CD4-positive, alpha-beta memory T cell (primary cell): Measurements from ENCODE around the gene ABCC3. TPM values are rescaled to one million over a fixed set of nuclear protein-coding genes. Genes with fewer than 3 reads are reported as not detected.
"Not testable (repeated sequence)": the region's sequence is repeated elsewhere in the genome, so short reads cannot be mapped to it uniquely, and the experiment has no call there.

Source experiments
- CTCF ChIA-PET: fragments of 350-600 bp; sonication (Branson Sonifier 250); formaldehyde crosslinking; loops from one replicate; lab custom pipeline; 2021; ENCODE audit warnings: inconsistent platforms; ENCODE audit not compliant: partially characterized antibody; lab: Charles Lee
- POLR2A ChIA-PET: fragments of 350-600 bp; sonication (Branson Sonifier 250); formaldehyde crosslinking; loops from one replicate; lab custom pipeline; 2021; ENCODE audit not compliant: partially characterized antibody; lab: Charles Lee
- DNase-seq, 5 donors: peaks; one replicate each; pipeline versions ENCODE4 v3.0.0 to v3.0.0-alpha.2; 2020 to 2022; ENCODE audit warnings: mixed read lengths in 1 of 5
- H3K27ac ChIP-seq: one replicate; pipeline ENCODE4 v1.7.0; 2013; ENCODE audit warnings: low read depth, low read length
- H3K27me3 ChIP-seq: 2 replicates; pipeline ENCODE4 v1.7.0; 2013; ENCODE audit warnings: mild to moderate bottlenecking, low read length, moderate library complexity; ENCODE audit not compliant: insufficient read depth
- H3K36me3 ChIP-seq: 2 replicates; pipeline ENCODE4 v1.7.0; 2013; ENCODE audit warnings: mild to moderate bottlenecking, low read length, moderate library complexity; ENCODE audit not compliant: insufficient read depth
- H3K4me1 ChIP-seq: 2 replicates; pipeline ENCODE4 v1.7.0; 2013; ENCODE audit warnings: mild to moderate bottlenecking, low read length, moderate library complexity; ENCODE audit not compliant: insufficient read depth
- H3K4me3 ChIP-seq, 2 donors: one replicate each; pipeline ENCODE4 v1.7.0; 2013; ENCODE audit warnings: low read length in 2 of 2, mild to moderate bottlenecking in 1 of 2
- H3K9me3 ChIP-seq, 2 donors: one replicate each; pipeline ENCODE4 v1.7.0; 2013; ENCODE audit warnings: low read length in 2 of 2, control low read depth in 1 of 2; ENCODE audit not compliant: control insufficient read depth in 1 of 2
- H3K27ac Mint-ChIP-seq, 7 donors: one replicate each; pipeline ENCODE4 v1.8.0; 2020 to 2021; ENCODE audit warnings: mixed read lengths in 7 of 7, mild to moderate bottlenecking in 6 of 7, inconsistent platforms in 3 of 7, moderate library complexity in 3 of 7
- H3K27me3 Mint-ChIP-seq, 2 donors: one replicate each; pipeline ENCODE4 v1.8.0; 2020 to 2021; ENCODE audit warnings: mixed read lengths in 2 of 2
- H3K36me3 Mint-ChIP-seq, 2 donors: one replicate each; pipeline ENCODE4 v1.8.0; 2020 to 2021; ENCODE audit warnings: mixed read lengths in 2 of 2, inconsistent platforms in 1 of 2, mild to moderate bottlenecking in 1 of 2
- H3K4me1 Mint-ChIP-seq, 4 donors: one replicate each; pipeline ENCODE4 v1.8.0; 2020 to 2021; ENCODE audit warnings: mixed read lengths in 4 of 4, mild to moderate bottlenecking in 1 of 4
- H3K4me3 Mint-ChIP-seq, 8 donors: one replicate each; pipeline ENCODE4 v1.8.0; 2020 to 2021; ENCODE audit warnings: mixed read lengths in 8 of 8, mild to moderate bottlenecking in 7 of 8, moderate library complexity in 6 of 8, inconsistent platforms in 3 of 8
- H3K9me3 Mint-ChIP-seq, 8 donors: one replicate each; pipeline ENCODE4 v1.8.0; 2020 to 2021; ENCODE audit warnings: mixed read lengths in 8 of 8, mild to moderate bottlenecking in 5 of 8, inconsistent platforms in 3 of 8, moderate library complexity in 1 of 8
- intact Hi-C: fragments of 100-400 bp; cut with micrococcal nuclease; formaldehyde crosslinking; loops from one replicate; pipeline ENCODE4 v1.15.1; 2023
- polyA plus RNA-seq, 2 donors: library from polyadenylated mRNA; unstranded; fragments of 300-500 nt; fragmentation: Illumina TruSeq; gene quantifications; one replicate each; pipeline ENCODE4 v1.2.3, GENCODE V29; 2021
- total RNA-seq, 2 experiments: library from RNA; stranded (reverse); gene quantifications; one replicate each; pipeline ENCODE4 v1.2.3, GENCODE V29; 2021

Gene ABCC3
- total and polyA plus RNA-seq, 4 experiments from 2014 or later = 0.86 to 1.6 TPM; not detected in 2

DNA sequence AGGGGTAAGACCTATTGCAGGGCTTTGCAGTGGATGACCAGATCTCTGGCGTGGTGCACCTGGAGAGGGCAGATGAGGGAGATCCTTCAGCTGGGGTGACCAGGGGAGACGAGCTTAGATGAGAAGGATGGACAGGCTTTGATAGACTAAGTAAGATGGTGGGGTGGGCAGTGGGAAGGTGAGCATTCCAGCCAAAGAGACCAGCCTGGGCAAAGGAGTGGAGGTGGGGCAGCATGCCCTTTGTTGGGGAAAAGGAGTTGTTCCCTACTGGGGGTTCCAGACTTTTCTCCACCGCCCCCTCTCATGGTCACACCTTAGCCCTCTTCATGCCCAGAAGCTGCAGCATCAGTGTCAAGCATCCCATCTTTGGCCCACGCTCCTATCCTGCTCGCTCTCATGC is 45.4 kb downstream of the ABCC3 start:
- no peak overlapping the region for H3K4me3 ChIP-seq
- H3K4me1 Mint-ChIP-seq = peaks cover 0 to 9% (median 6%) of the 10 kb centered on the region in 4 donors
- DNase-seq = no peak
- intact Hi-C loops = no loop called here
- peaks cover 0 to 2% (median 0%) of the 10 kb centered on the region in 8 donors for H3K9me3 Mint-ChIP-seq
- H3K27ac Mint-ChIP-seq = no peak overlapping the region
- no peaks in the 10 kb centered on the region for H3K36me3 ChIP-seq
- no peaks in the 10 kb centered on the region for H3K27me3 ChIP-seq
- no peaks in the 10 kb centered on the region for H3K9me3 ChIP-seq
- H3K4me3 Mint-ChIP-seq = no peak overlapping the region
- ChIA-PET CTCF (no interaction called here), POLR2A (no interaction called here)
- H3K4me1 ChIP-seq = no peaks in the 10 kb centered on the region
- H3K27ac ChIP-seq = no peak overlapping the region
- peaks cover 7 to 13% of the 10 kb centered on the region in 2 donors for H3K27me3 Mint-ChIP-seq
- no peaks in the 10 kb centered on the region for H3K36me3 Mint-ChIP-seq

GRCh38 chr17:50680543-50681262 is 46.0 kb downstream of the ABCC3 start:
- CTCF ChIA-PET = interaction anchor here (1.0 kb wide), 1 partner anchor 29 kb away, joined by 3 read pairs; no protein-coding TSS in a partner anchor
- POLR2A ChIA-PET, H3K27ac ChIP-seq, H3K27ac Mint-ChIP-seq, H3K4me3 Mint-ChIP-seq, intact Hi-C loops, H3K36me3 ChIP-seq, H3K9me3 ChIP-seq, DNase-seq, H3K27me3 ChIP-seq, H3K36me3 Mint-ChIP-seq, H3K4me1 ChIP-seq, H3K9me3 Mint-ChIP-seq, H3K4me1 Mint-ChIP-seq, H3K4me3 ChIP-seq: not testable (repeated sequence)
- peaks cover 7 to 13% of the 10 kb centered on the region in 2 donors for H3K27me3 Mint-ChIP-seq

- CTCF ChIA-PET = interaction anchor here (1.0 kb wide), 1 partner anchor 30 kb away, joined by 3 read pairs; no protein-coding TSS in a partner anchor
- Histone ChIP-seq H3K4me3 (no peak overlapping the region), H3K27ac (no peak overlapping the region), H3K4me1 (no peaks in the 10 kb centered on the region), H3K9me3 (no peaks in the 10 kb centered on the region), H3K36me3 (no peaks in the 10 kb centered on the region), H3K27me3 (no peaks in the 10 kb centered on the region)
- H3K27ac Mint-ChIP-seq = peak overlapping the region in 1 of 7 donors; percentile 61
- no peak for DNase-seq
- H3K27me3 Mint-ChIP-seq = peaks cover 7 to 13% of the 10 kb centered on the region in 2 donors
- no peaks in the 10 kb centered on the region for H3K36me3 Mint-ChIP-seq
- H3K4me3 Mint-ChIP-seq = peak overlapping the region in 1 of 8 donors; percentile 25
- intact Hi-C loops = no loop called here
- POLR2A ChIA-PET = no interaction called here
- peaks cover 0 to 2% (median 0%) of the 10 kb centered on the region in 8 donors for H3K9me3 Mint-ChIP-seq
- H3K4me1 Mint-ChIP-seq = peaks cover 0 to 9% (median 6%) of the 10 kb centered on the region in 4 donors
Measured at GRCh38 chr17:50681263-50682200, 46.9 kb downstream of the ABCC3 start.

DNA sequence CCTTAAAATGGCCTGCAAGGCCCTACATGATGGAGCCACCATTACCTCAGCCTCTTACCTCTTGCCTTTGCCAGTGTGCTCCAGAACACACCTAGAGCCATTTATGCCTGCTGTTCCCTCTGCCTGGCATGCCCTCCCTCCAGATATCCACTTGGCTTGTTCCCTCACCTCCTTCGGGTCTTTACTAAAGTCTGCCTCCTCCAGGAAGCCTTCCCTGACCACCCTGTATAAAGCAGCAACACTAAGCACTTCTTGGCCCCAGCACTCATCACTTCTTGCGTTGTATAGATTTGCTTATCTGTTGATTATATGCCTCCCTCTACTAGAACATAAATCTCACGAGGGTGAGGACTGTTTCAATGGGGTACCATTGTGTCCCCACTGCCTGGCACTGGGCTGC is 47.8 kb downstream of the ABCC3 start:
- ChIA-PET POLR2A (no interaction called here), CTCF (no interaction called here)
- no peak overlapping the region for H3K4me3 Mint-ChIP-seq
- no peak overlapping the region for H3K4me3 ChIP-seq
- no peaks in the 10 kb centered on the region for H3K4me1 ChIP-seq
- peaks cover 7 to 13% of the 10 kb centered on the region in 2 donors for H3K27me3 Mint-ChIP-seq
- DNase-seq = no peak
- H3K27ac Mint-ChIP-seq = no peak overlapping the region
- no peaks in the 10 kb centered on the region for H3K36me3 ChIP-seq
- no peaks in the 10 kb centered on the region for H3K36me3 Mint-ChIP-seq
- H3K9me3 ChIP-seq = no peaks in the 10 kb centered on the region
- H3K9me3 Mint-ChIP-seq = peaks cover 0 to 2% (median 0%) of the 10 kb centered on the region in 8 donors
- intact Hi-C loops = no loop called here
- no peaks in the 10 kb centered on the region for H3K27me3 ChIP-seq
- H3K27ac ChIP-seq = no peak overlapping the region
- peaks cover 0 to 9% (median 6%) of the 10 kb centered on the region in 4 donors for H3K4me1 Mint-ChIP-seq

DNA sequence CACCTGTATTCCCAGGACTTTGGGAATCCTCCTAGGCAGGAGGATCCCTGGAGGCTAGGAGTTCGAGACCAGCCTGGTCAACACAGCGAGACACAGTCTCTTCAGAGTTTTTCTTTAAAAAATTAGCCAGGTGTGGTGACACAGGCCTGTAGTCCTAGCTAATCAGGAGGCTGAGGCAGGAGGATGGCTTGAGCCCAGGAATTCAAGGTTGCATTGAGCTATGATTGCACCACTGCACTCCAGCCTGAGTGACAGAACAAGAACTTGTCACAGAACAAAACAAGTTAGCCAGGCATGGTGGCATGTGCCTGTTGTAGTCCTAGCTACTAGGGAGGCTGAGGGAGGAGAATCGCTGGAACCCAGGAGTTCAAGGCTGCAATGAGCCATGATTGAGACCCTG is 48.3 kb downstream of the ABCC3 start:
- Mint-ChIP-seq H3K9me3 (peaks cover 0 to 2% (median 0%) of the 10 kb centered on the region in 8 donors), H3K36me3 (no peaks in the 10 kb centered on the region), H3K4me1 (peaks cover 0 to 9% (median 6%) of the 10 kb centered on the region in 4 donors), H3K27ac (no peak overlapping the region), H3K27me3 (peaks cover 7 to 13% of the 10 kb centered on the region in 2 donors), H3K4me3 (no peak overlapping the region)
- Histone ChIP-seq H3K4me1 (no peaks in the 10 kb centered on the region), H3K27me3 (no peaks in the 10 kb centered on the region), H3K36me3 (no peaks in the 10 kb centered on the region), H3K9me3 (no peaks in the 10 kb centered on the region), H3K4me3 (no peak overlapping the region), H3K27ac (no peak overlapping the region)
- CTCF ChIA-PET = no interaction called here
- intact Hi-C loops = no loop called here
- DNase-seq = no peak
- POLR2A ChIA-PET = no interaction called here

- Histone ChIP-seq H3K27me3 (no peaks in the 10 kb centered on the region), H3K36me3 (no peaks in the 10 kb centered on the region), H3K4me1 (no peaks in the 10 kb centered on the region), H3K9me3 (no peaks in the 10 kb centered on the region), H3K4me3 (no peak overlapping the region), H3K27ac (no peak overlapping the region)
- Mint-ChIP-seq H3K36me3 (no peaks in the 10 kb centered on the region), H3K27ac (peak overlapping the region in 1 of 7 donors; percentile 13), H3K27me3 (peaks cover 7 to 13% of the 10 kb centered on the region in 2 donors), H3K9me3 (peaks cover 0 to 2% (median 0%) of the 10 kb centered on the region in 8 donors), H3K4me1 (peaks cover 0 to 9% (median 6%) of the 10 kb centered on the region in 4 donors), H3K4me3 (no peak overlapping the region)
- CTCF ChIA-PET = interaction anchor here (2.5 kb wide), 1 partner anchor 11 kb away, joined by 7 read pairs; no protein-coding TSS in a partner anchor
- POLR2A ChIA-PET = no interaction called here
- intact Hi-C loops = no loop called here
- DNase-seq = no peak
Measured at GRCh38 chr17:50683434-50684287, 49.0 kb downstream of the ABCC3 start.
